HCT116 (cell line): ENCODE measurements around the gene GPC1. TPM values are rescaled to one million over a fixed set of nuclear protein-coding genes. Genes with fewer than 3 reads are reported as not detected.

Experiments
- ATAC-seq: fragments of 200-7000 bp; cut with Tn5 transposase; 2 replicates; pipeline ENCODE4 v1.9.1; 2020; ENCODE audit warnings: mild to moderate bottlenecking, moderate library complexity
- BruUV-seq: library from RNA; stranded (reverse); fragments of 400-500 nt; replicated peaks from 2 replicates; lab custom pipeline; 2021; lab: Mats Ljungman, UMichigan
- CTCF ChIA-PET: fragments of 300-600 bp; sonication (Branson Sonifier 250); formaldehyde crosslinking; loops from one replicate; lab custom pipeline; 2021; ENCODE audit warnings: antibody characterized with exemption; lab: Charles Lee
- POLR2A ChIA-PET: fragments of 300-600, 350-600 bp; sonication (Branson Sonifier 250); formaldehyde crosslinking; loops from one replicate; lab custom pipeline; 2021; ENCODE audit warnings: antibody characterized with exemption; lab: Charles Lee
- RAD21 ChIA-PET, 2 experiments: fragments of 300-600 bp; sonication (Branson Sonifier 250); formaldehyde crosslinking; loops; one replicate each; lab custom pipeline; 2023; ENCODE audit warnings: low total read pairs in 2 of 2; ENCODE audit not compliant: uncharacterized antibody in 2 of 2, unreplicated experiment in 2 of 2, low non-redundant PET in 1 of 2; lab: Charles Lee
- DNase-seq: peaks from one replicate; pipeline ENCODE4 v3.0.0-alpha.2; 2010; ENCODE audit warnings: low read depth, low spot score
- H2AFZ ChIP-seq: fragments of 200-600 bp; shearing (Covaris generic), sonication (generic); 2 replicates; pipeline ENCODE4 v1.6.1; 2017; ENCODE audit warnings: low read depth, mixed run types, mixed read lengths, antibody characterized with exemption, low read length; ENCODE audit not compliant: poor library complexity, severe bottlenecking
- H3K27ac ChIP-seq: 2 replicates; pipeline ENCODE4 v1.5.1; 2012; ENCODE audit warnings: low read depth, low read length
- H3K27me3 ChIP-seq: fragments of 200-600 bp; sonication (generic); 2 replicates; pipeline ENCODE4 v1.6.1; 2016; ENCODE audit warnings: mixed run types, low read length, mixed read lengths; ENCODE audit not compliant: insufficient read depth
- H3K36me3 ChIP-seq, 2 experiments: fragments of 200-500 bp in 1 of 2; fragments of 200-600 bp in 1 of 2; sonication (Bioruptor generic) in 1 of 2; sonication (generic) in 1 of 2; 2 replicates each; pipeline versions ENCODE4 v1.5.1 to v1.6.1; 2014 to 2016; ENCODE audit warnings: low read length in 2 of 2, inconsistent platforms in 1 of 2, mixed read lengths in 1 of 2, mixed run types in 1 of 2; ENCODE audit not compliant: insufficient read depth in 2 of 2, control insufficient read depth in 1 of 2
- H3K4me1 ChIP-seq, 2 experiments: fragments of 200-600 bp in 1 of 2; sonication (generic) in 1 of 2; 2 replicates each; pipeline versions ENCODE4 v1.5.1 to v1.6.1; 2012 to 2017; ENCODE audit warnings: low read length in 2 of 2, inconsistent platforms in 1 of 2, mild to moderate bottlenecking in 1 of 2, mixed read lengths in 1 of 2, mixed run types in 1 of 2, moderate library complexity in 1 of 2; ENCODE audit not compliant: insufficient read depth in 2 of 2, control insufficient read depth in 1 of 2
- H3K4me2 ChIP-seq: fragments of 200-600 bp; sonication (generic); 2 replicates; pipeline ENCODE4 v1.6.1; 2017; ENCODE audit warnings: mixed run types, low read length, mixed read lengths
- H3K4me3 ChIP-seq, 2 experiments: fragments of 200-600 bp in 1 of 2; sonication (generic) in 1 of 2; replicated peaks in 1 of 2; 2 replicates each; pipeline ENCODE4 v1.5.1; 2011 to 2016; ENCODE audit warnings: low read length in 2 of 2, control low read depth in 1 of 2, low read depth in 1 of 2, mild to moderate bottlenecking in 1 of 2, mixed read lengths in 1 of 2, mixed run types in 1 of 2
- H3K79me2 ChIP-seq: fragments of 200-600 bp; sonication (generic); 2 replicates; pipeline ENCODE4 v1.6.1; 2017; ENCODE audit warnings: mild to moderate bottlenecking, mixed run types, low read length, moderate library complexity, mixed read lengths; ENCODE audit not compliant: insufficient read depth
- H3K9ac ChIP-seq: fragments of 200-600 bp; sonication (generic); 2 replicates; pipeline ENCODE4 v1.6.1; 2016; ENCODE audit warnings: low read length, mixed read lengths
- H3K9me2 ChIP-seq: fragments of 200-600 bp; sonication (generic), shearing (Covaris generic); 2 replicates; pipeline ENCODE4 v1.6.1; 2017; ENCODE audit warnings: mixed run types, mild to moderate bottlenecking, moderate library complexity; ENCODE audit not compliant: insufficient read depth
- H3K9me3 ChIP-seq, 2 experiments: fragments of 200-500 bp in 1 of 2; fragments of 200-600 bp in 1 of 2; sonication (Bioruptor generic) in 1 of 2; sonication (generic) in 1 of 2; 2 replicates each; pipeline ENCODE4 v1.6.1; 2014 to 2017; ENCODE audit warnings: low read length in 2 of 2, mixed read lengths in 2 of 2, inconsistent platforms in 1 of 2, low read depth in 1 of 2, mild to moderate bottlenecking in 1 of 2, mixed run types in 1 of 2, moderate library complexity in 1 of 2; ENCODE audit not compliant: control insufficient read depth in 1 of 2, insufficient read depth in 1 of 2
- H4K20me1 ChIP-seq: fragments of 200-600 bp; sonication (generic), shearing (Covaris generic); 2 replicates; pipeline ENCODE4 v1.6.1; 2017; ENCODE audit warnings: mixed run types, mild to moderate bottlenecking, moderate library complexity; ENCODE audit not compliant: insufficient read depth
- CEBPB ChIP-seq: IDR thresholded peaks from 2 replicates; pipeline ENCODE4 v1.6.1; 2012; ENCODE audit warnings: low read depth
- EGR1 ChIP-seq: IDR thresholded peaks from 2 replicates; pipeline ENCODE4 v1.6.1; 2012; ENCODE audit warnings: low read depth
- ELF1 ChIP-seq: IDR thresholded peaks from 2 replicates; pipeline ENCODE4 v1.6.1; 2012; ENCODE audit warnings: low read depth, borderline replicate concordance
- EZH2phosphoT487 ChIP-seq: fragments of 200-600 bp; IDR thresholded peaks from 2 replicates; pipeline ENCODE4 v1.6.1; 2018; ENCODE audit warnings: antibody characterized with exemption, borderline replicate concordance
- FOSL1 ChIP-seq: IDR thresholded peaks from 2 replicates; pipeline ENCODE4 v1.6.1; 2012; ENCODE audit warnings: low read depth
- MAX ChIP-seq: IDR thresholded peaks from 2 replicates; pipeline ENCODE4 v1.6.1; 2012
- RAD21 ChIP-seq: IDR thresholded peaks from 2 replicates; pipeline ENCODE4 v1.6.1; 2012; ENCODE audit warnings: low read depth, mild to moderate bottlenecking
- SP1 ChIP-seq: IDR thresholded peaks from 2 replicates; pipeline ENCODE4 v1.6.1; 2012; ENCODE audit warnings: low read depth
- TCF7L2 ChIP-seq: IDR thresholded peaks from 2 replicates; pipeline ENCODE4 v1.7.0; 2011; ENCODE audit warnings: borderline replicate concordance, inconsistent platforms; ENCODE audit not compliant: insufficient read depth, insufficient read length; ENCODE audit errors: extremely low read depth
- YY1 ChIP-seq: IDR thresholded peaks from 2 replicates; pipeline ENCODE4 v1.6.1; 2011; ENCODE audit warnings: low read length, low read depth, moderate library complexity, mild to moderate bottlenecking; ENCODE audit not compliant: insufficient replicate concordance; ENCODE audit errors: extremely low read depth
- ZBTB33 ChIP-seq: IDR thresholded peaks from 2 replicates; pipeline ENCODE4 v1.6.1; 2011; ENCODE audit warnings: mild to moderate bottlenecking, low read length, moderate library complexity; ENCODE audit not compliant: insufficient replicate concordance; ENCODE audit errors: extremely low read depth
- ZFX ChIP-seq: fragments of 450-650 bp; IDR thresholded peaks from 2 replicates; pipeline ENCODE4 v1.6.1; 2017
- intact Hi-C: fragments of 100-400 bp; cut with micrococcal nuclease; formaldehyde crosslinking; loops from 2 replicates; pipeline ENCODE4 v1.10.0; 2022
- total RNA-seq: library from RNA; stranded (reverse); gene quantifications from one replicate; pipeline ENCODE4 v1.2.1, GENCODE V29; 2021; ENCODE audit not compliant: unreplicated experiment

GPC1 gene
- total RNA-seq, 1 experiment from 2014 or later = 79.1 TPM

GRCh38 chr2:240502430-240503121 is 67.1 kb downstream of the GPC1 start:
- TF ChIP-seq EGR1 = no peak
- no peak for TF ChIP-seq MAX
- TF ChIP-seq SP1 = no peak
- no peak for TF ChIP-seq ELF1
- no peak for TF ChIP-seq YY1
- TF ChIP-seq ZFX = no peak
- TF ChIP-seq EZH2phosphoT487 = no peak
- TF ChIP-seq RAD21 = no peak
- no peak for TF ChIP-seq CEBPB
- TF ChIP-seq TCF7L2 = no peak
- TF ChIP-seq, all 23 proteins: peak for 0
- intact Hi-C loops = no loop called here
- no peaks in the 10 kb centered on the region for H3K36me3 ChIP-seq
- CTCF ChIA-PET = no interaction called here
- no peak for ATAC-seq
- no peaks in the 10 kb centered on the region for H3K4me1 ChIP-seq
- no peak overlapping the region for H3K9ac ChIP-seq
- H3K27me3 ChIP-seq = no peaks in the 10 kb centered on the region
- H3K4me3 ChIP-seq = no peak overlapping the region
- no peaks in the 10 kb centered on the region for H3K79me2 ChIP-seq
- no peaks in the 10 kb centered on the region for H3K9me2 ChIP-seq
- H3K9me3 ChIP-seq = no peaks in the 10 kb centered on the region
- POLR2A ChIA-PET = no interaction called here
- RAD21 ChIA-PET = no interaction called here
- H4K20me1 ChIP-seq = no peaks in the 10 kb centered on the region
- no TSS peak for BruUV-seq
- H3K4me2 ChIP-seq = no peak overlapping the region
- H2AFZ ChIP-seq = no peak overlapping the region
- no peak overlapping the region for H3K27ac ChIP-seq
- no peak for DNase-seq

- no peaks in the 10 kb centered on the region for H3K4me1 ChIP-seq
- no peak overlapping the region for H3K4me2 ChIP-seq
- H3K9me2 ChIP-seq = no peaks in the 10 kb centered on the region
- RAD21 ChIA-PET = no interaction called here
- H3K9me3 ChIP-seq = no peaks in the 10 kb centered on the region
- no peak overlapping the region for H3K27ac ChIP-seq
- CTCF ChIA-PET = no interaction called here
- no peaks in the 10 kb centered on the region for H3K79me2 ChIP-seq
- ATAC-seq = no peak
- no peaks in the 10 kb centered on the region for H4K20me1 ChIP-seq
- no peak for TF ChIP-seq YY1
- TF ChIP-seq EZH2phosphoT487 = no peak
- TF ChIP-seq EGR1 = no peak
- no peak for TF ChIP-seq FOSL1
- TF ChIP-seq ZBTB33 = no peak
- TF ChIP-seq, all 23 proteins: peak for 0
- no peak for DNase-seq
- no peak overlapping the region for H3K4me3 ChIP-seq
- intact Hi-C loops = no loop called here
- POLR2A ChIA-PET = no interaction called here
- BruUV-seq = no TSS peak
- no peak overlapping the region for H2AFZ ChIP-seq
- no peaks in the 10 kb centered on the region for H3K27me3 ChIP-seq
- no peak overlapping the region for H3K9ac ChIP-seq
- H3K36me3 ChIP-seq = no peaks in the 10 kb centered on the region
These were observed 67.9 kb downstream of the GPC1 start for GRCh38 chr2:240503375-240503774.
